Activated CD4-positive, alpha-beta memory T cell treated with anti-CD3 and anti-CD28 coated beads, Interleukin-2, amount 10 ng/mL, durations not matched to agents 7 days and 5 days (primary cell): Measurements from ENCODE around the gene POLE. TPM values are rescaled to one million over a fixed set of nuclear protein-coding genes. Genes with fewer than 3 reads are reported as not detected.
A peak's percentile ranks its signal among the peaks of the same experiment; 100 is the strongest.

Experiments used
- CTCF ChIA-PET: fragments of 350-600 bp; sonication (Branson Sonifier 250); formaldehyde crosslinking; loops from one replicate; lab custom pipeline; 2021; ENCODE audit warnings: antibody characterized with exemption, inconsistent platforms; lab: Charles Lee
- POLR2A ChIA-PET: fragments of 350-600 bp; sonication (Branson Sonifier 250); formaldehyde crosslinking; loops from one replicate; lab custom pipeline; 2021; ENCODE audit warnings: antibody characterized with exemption; lab: Charles Lee
- DNase-seq: peaks from one replicate; pipeline ENCODE4 v3.0.0-alpha.2; 2020
- H3K27ac Mint-ChIP-seq: one replicate; pipeline ENCODE4 v1.8.0; 2021; ENCODE audit warnings: mild to moderate bottlenecking, mixed read lengths
- H3K27me3 Mint-ChIP-seq: one replicate; pipeline ENCODE4 v1.8.0; 2021; ENCODE audit warnings: mixed read lengths
- H3K36me3 Mint-ChIP-seq: one replicate; pipeline ENCODE4 v1.8.0; 2021; ENCODE audit warnings: low read depth, mixed read lengths
- H3K4me1 Mint-ChIP-seq: one replicate; pipeline ENCODE4 v1.8.0; 2021; ENCODE audit warnings: mixed read lengths
- H3K4me3 Mint-ChIP-seq: one replicate; pipeline ENCODE4 v1.8.0; 2021; ENCODE audit warnings: mild to moderate bottlenecking, mixed read lengths
- H3K9me3 Mint-ChIP-seq: one replicate; pipeline ENCODE4 v1.8.0; 2021; ENCODE audit warnings: mixed read lengths
- total RNA-seq, 2 experiments: library from RNA; stranded (reverse); gene quantifications; one replicate each; pipeline ENCODE4 v1.2.3, GENCODE V29; 2021

The POLE gene
- total RNA-seq, 2 experiments from 2014 or later = 108 to 117 TPM

- ChIA-PET CTCF (no interaction called here), POLR2A (no interaction called here)
- no peak for DNase-seq
- H3K9me3 Mint-ChIP-seq = no peaks in the 10 kb centered on the region
- H3K27ac Mint-ChIP-seq = no peak overlapping the region
- H3K36me3 Mint-ChIP-seq = peaks cover 77% of the 10 kb centered on the region
- peaks cover 8% of the 10 kb centered on the region for H3K4me1 Mint-ChIP-seq
- H3K4me3 Mint-ChIP-seq = no peak overlapping the region
- H3K27me3 Mint-ChIP-seq = no peaks in the 10 kb centered on the region
These were observed 53.2 kb downstream of the POLE start for GRCh38 chr12:132633901-132634300.

GRCh38 chr12:132633398-132633797 lies 53.7 kb downstream of the POLE start:
- no peak overlapping the region for H3K27ac Mint-ChIP-seq
- no peaks in the 10 kb centered on the region for H3K27me3 Mint-ChIP-seq
- ChIA-PET CTCF (interaction anchor here (1.8 kb wide), 1 partner anchor 19 kb away, joined by 8 read pairs; no protein-coding TSS in a partner anchor), POLR2A (no interaction called here)
- no peak overlapping the region for H3K4me3 Mint-ChIP-seq
- H3K9me3 Mint-ChIP-seq = no peaks in the 10 kb centered on the region
- peaks cover 77% of the 10 kb centered on the region for H3K36me3 Mint-ChIP-seq
- peaks cover 8% of the 10 kb centered on the region for H3K4me1 Mint-ChIP-seq
- no peak for DNase-seq

- Mint-ChIP-seq H3K9me3 (no peaks in the 10 kb centered on the region), H3K27ac (no peak overlapping the region), H3K36me3 (peaks cover 70% of the 10 kb centered on the region), H3K4me3 (no peak overlapping the region), H3K4me1 (peaks cover 7% of the 10 kb centered on the region), H3K27me3 (no peaks in the 10 kb centered on the region)
- CTCF ChIA-PET = interaction anchor here (1.8 kb wide), 1 partner anchor 18 kb away, joined by 8 read pairs; no protein-coding TSS in a partner anchor
- POLR2A ChIA-PET = interaction anchor here (1.4 kb wide), 1 partner anchor 13 kb away, joined by 3 read pairs; no protein-coding TSS in a partner anchor
- DNase-seq = no peak
These were observed 54.5 kb downstream of the POLE start for GRCh38 chr12:132632521-132633228.

GRCh38 chr12:132631666-132632065 lies 55.5 kb downstream of the POLE start:
- CTCF ChIA-PET = interaction anchor here (1.8 kb wide), 1 partner anchor 17 kb away, joined by 8 read pairs; no protein-coding TSS in a partner anchor
- POLR2A ChIA-PET = interaction anchor here (1.4 kb wide), 1 partner anchor 12 kb away, joined by 3 read pairs; no protein-coding TSS in a partner anchor

GRCh38 chr12:132630672-132631071 lies 56.5 kb downstream of the POLE start:
- Mint-ChIP-seq H3K9me3 (no peaks in the 10 kb centered on the region), H3K27me3 (no peaks in the 10 kb centered on the region), H3K36me3 (peaks cover 55% of the 10 kb centered on the region), H3K27ac (no peak overlapping the region), H3K4me3 (no peak overlapping the region), H3K4me1 (no peaks in the 10 kb centered on the region)
- POLR2A ChIA-PET = no interaction called here
- CTCF ChIA-PET = no interaction called here
- DNase-seq = no peak

More at GRCh38 chr12:132631666-132632065, 55.5 kb downstream of the POLE start:
- DNase-seq = no peak
- H3K27ac Mint-ChIP-seq = no peak overlapping the region
- no peaks in the 10 kb centered on the region for H3K27me3 Mint-ChIP-seq
- peaks cover 62% of the 10 kb centered on the region for H3K36me3 Mint-ChIP-seq
- H3K4me1 Mint-ChIP-seq = no peaks in the 10 kb centered on the region
- H3K4me3 Mint-ChIP-seq = no peak overlapping the region
- no peaks in the 10 kb centered on the region for H3K9me3 Mint-ChIP-seq

- CTCF ChIA-PET = interaction anchor here (0.9 to 1.4 kb wide), 2 partner anchors 9 to 14 kb away, joined by 3 to 6 read pairs; no protein-coding TSS in a partner anchor
- Mint-ChIP-seq H3K27me3 (no peaks in the 10 kb centered on the region), H3K4me1 (no peaks in the 10 kb centered on the region), H3K27ac (no peak overlapping the region), H3K9me3 (no peaks in the 10 kb centered on the region), H3K36me3 (peaks cover 49% of the 10 kb centered on the region), H3K4me3 (no peak overlapping the region)
- DNase-seq = no peak
- POLR2A ChIA-PET = interaction anchor here (1.1 kb wide), 1 partner anchor 16 kb away, joined by 3 read pairs; no protein-coding TSS in a partner anchor
These were observed 57.8 kb downstream of the POLE start for GRCh38 chr12:132629330-132629729.

- H3K4me3 Mint-ChIP-seq = no peak overlapping the region
- H3K27ac Mint-ChIP-seq = no peak overlapping the region
- H3K36me3 Mint-ChIP-seq = peaks cover 34% of the 10 kb centered on the region
- no peak for DNase-seq
- POLR2A ChIA-PET = no interaction called here
- CTCF ChIA-PET = no interaction called here
- peaks cover 9% of the 10 kb centered on the region for H3K4me1 Mint-ChIP-seq
- H3K27me3 Mint-ChIP-seq = no peaks in the 10 kb centered on the region
- no peaks in the 10 kb centered on the region for H3K9me3 Mint-ChIP-seq
These were observed 61.3 kb downstream of the POLE start for GRCh38 chr12:132625731-132626430.

GRCh38 chr12:132624910-132625630 lies 62.1 kb downstream of the POLE start:
- Mint-ChIP-seq H3K4me3 (no peak overlapping the region), H3K27ac (no peak overlapping the region), H3K9me3 (no peaks in the 10 kb centered on the region), H3K36me3 (peaks cover 27% of the 10 kb centered on the region), H3K4me1 (peaks cover 9% of the 10 kb centered on the region), H3K27me3 (no peaks in the 10 kb centered on the region)
- POLR2A ChIA-PET = no interaction called here
- CTCF ChIA-PET = no interaction called here
- no peak for DNase-seq

- DNase-seq = no peak
- Mint-ChIP-seq H3K4me1 (peaks cover 9% of the 10 kb centered on the region), H3K36me3 (peaks cover 20% of the 10 kb centered on the region), H3K4me3 (no peak overlapping the region), H3K27me3 (no peaks in the 10 kb centered on the region), H3K9me3 (no peaks in the 10 kb centered on the region), H3K27ac (no peak overlapping the region)
- ChIA-PET CTCF (no interaction called here), POLR2A (no interaction called here)
These were observed 62.8 kb downstream of the POLE start for GRCh38 chr12:132624186-132624855.

GRCh38 chr12:132623072-132623869 lies 63.9 kb downstream of the POLE start:
- Mint-ChIP-seq H3K36me3 (peaks cover 14% of the 10 kb centered on the region), H3K27ac (peak overlapping the region; percentile 61), H3K9me3 (no peaks in the 10 kb centered on the region), H3K4me3 (no peak overlapping the region), H3K4me1 (peaks cover 9% of the 10 kb centered on the region), H3K27me3 (no peaks in the 10 kb centered on the region)
- ChIA-PET CTCF (no interaction called here), POLR2A (no interaction called here)
- DNase-seq = no peak

- peaks cover 6% of the 10 kb centered on the region for H3K27me3 Mint-ChIP-seq
- no peak overlapping the region for H3K4me3 Mint-ChIP-seq
- ChIA-PET POLR2A (no interaction called here), CTCF (no interaction called here)
- H3K9me3 Mint-ChIP-seq = peaks cover 3% of the 10 kb centered on the region
- H3K36me3 Mint-ChIP-seq = peaks cover 21% of the 10 kb centered on the region
- H3K27ac Mint-ChIP-seq = peak overlapping the region; percentile 61
- DNase-seq = peak; percentile 36
- H3K4me1 Mint-ChIP-seq = peaks cover 13% of the 10 kb centered on the region
These were observed 64.6 kb downstream of the POLE start for GRCh38 chr12:132622437-132623071.
